GM23338 (cell line): ENCODE results near the gene ACSM4. TPM values are rescaled to one million over a fixed set of nuclear protein-coding genes. Genes with fewer than 3 reads are reported as not detected.
A peak's percentile ranks its signal among the peaks of the same experiment; 100 is the strongest.

Source experiments
- ATAC-seq: fragments of 200-7000 bp; cut with Tn5 transposase; 3 replicates; pipeline ENCODE4 v1.9.1; 2020
- DNase-seq: peaks from one replicate; pipeline ENCODE4 v3.0.0-alpha.2; 2015; ENCODE audit warnings: low spot score
- H2AFZ ChIP-seq: fragments of 200-600 bp; sonication (generic); 2 replicates; pipeline ENCODE4 v1.8.0; 2016; ENCODE audit warnings: antibody characterized with exemption, mild to moderate bottlenecking, moderate library complexity
- H3F3A ChIP-seq: fragments of 200-600 bp; sonication (generic); replicated peaks from 2 replicates; pipeline ENCODE4 v1.8.0; 2017; ENCODE audit warnings: antibody characterized with exemption, mixed run types, low read depth
- H3K27ac ChIP-seq: fragments of 200-600 bp; sonication (generic); 2 replicates; pipeline ENCODE4 v1.6.1; 2016; ENCODE audit warnings: low read depth
- H3K27me3 ChIP-seq: fragments of 200-600 bp; sonication (generic); 2 replicates; pipeline ENCODE4 v1.8.0; 2016; ENCODE audit warnings: mild to moderate bottlenecking, mixed run types, moderate library complexity; ENCODE audit not compliant: insufficient read depth
- H3K36me3 ChIP-seq: fragments of 200-600 bp; sonication (generic); 2 replicates; pipeline ENCODE4 v1.8.0; 2016; ENCODE audit warnings: mild to moderate bottlenecking; ENCODE audit not compliant: insufficient read depth
- H3K4me1 ChIP-seq: fragments of 200-600 bp; sonication (generic); 2 replicates; pipeline ENCODE4 v1.8.0; 2016; ENCODE audit warnings: mild to moderate bottlenecking, moderate library complexity; ENCODE audit not compliant: insufficient read depth
- H3K4me2 ChIP-seq: fragments of 200-600 bp; sonication (generic); 2 replicates; pipeline ENCODE4 v1.7.1; 2017; ENCODE audit warnings: mixed run types
- H3K4me3 ChIP-seq: fragments of 200-600 bp; sonication (generic); 2 replicates; pipeline ENCODE4 v1.6.1; 2016; ENCODE audit warnings: mixed run types
- H3K79me2 ChIP-seq: fragments of 200-600 bp; sonication (generic); replicated peaks from 2 replicates; pipeline ENCODE4 v1.8.0; 2017; ENCODE audit warnings: mild to moderate bottlenecking; ENCODE audit not compliant: insufficient read depth
- H3K9me2 ChIP-seq: fragments of 200-600 bp; sonication (generic); 2 replicates; pipeline ENCODE4 v1.8.0; 2017; ENCODE audit not compliant: insufficient read depth
- H4K20me1 ChIP-seq: fragments of 200-600 bp; sonication (generic); replicated peaks from 2 replicates; pipeline ENCODE4 v1.8.0; 2017; ENCODE audit warnings: mild to moderate bottlenecking; ENCODE audit not compliant: insufficient read depth
- H3K27ac Mint-ChIP-seq: 2 replicates; pipeline ENCODE4 v1.8.0; 2020; ENCODE audit warnings: inconsistent platforms, mild to moderate bottlenecking, moderate library complexity, mixed read lengths
- H3K27me3 Mint-ChIP-seq: 3 replicates; pipeline ENCODE4 v1.8.0; 2022; ENCODE audit warnings: low read depth, mild to moderate bottlenecking, moderate library complexity, mixed read lengths, inconsistent platforms; ENCODE audit not compliant: insufficient read depth, poor library complexity
- H3K36me3 Mint-ChIP-seq: 3 replicates; pipeline ENCODE4 v1.8.0; 2021; ENCODE audit warnings: low read depth, mild to moderate bottlenecking, inconsistent platforms, moderate library complexity, mixed read lengths
- H3K4me1 Mint-ChIP-seq: 3 replicates; pipeline ENCODE4 v1.8.0; 2020; ENCODE audit warnings: mild to moderate bottlenecking, inconsistent platforms, mixed read lengths
- H3K4me3 Mint-ChIP-seq: 3 replicates; pipeline ENCODE4 v1.8.0; 2021; ENCODE audit warnings: moderate library complexity, mild to moderate bottlenecking, inconsistent platforms, mixed read lengths
- H3K9me3 Mint-ChIP-seq: 3 replicates; pipeline ENCODE4 v1.8.0; 2020; ENCODE audit warnings: moderate library complexity, mild to moderate bottlenecking, inconsistent platforms, mixed read lengths
- CTCF ChIP-seq, 2 experiments: fragments of 200-600 bp in 1 of 2; sonication (generic) in 1 of 2; conservative IDR thresholded peaks; 2 replicates each; pipeline versions ENCODE4 v1.5.1 to v1.6.1; 2016 to 2017; ENCODE audit warnings: antibody characterized with exemption in 2 of 2, low read depth in 2 of 2, mild to moderate bottlenecking in 2 of 2, moderate library complexity in 1 of 2
- EZH2phosphoT487 ChIP-seq: fragments of 200-600 bp; sonication (generic); IDR thresholded peaks from one replicate; pipeline ENCODE4 v1.8.1; 2018; ENCODE audit warnings: antibody characterized with exemption; ENCODE audit not compliant: unreplicated experiment
- JUNB ChIP-seq: IDR thresholded peaks from one replicate; pipeline ENCODE4 v1.6.1; 2016; ENCODE audit warnings: antibody characterized with exemption; ENCODE audit not compliant: unreplicated experiment
- NANOG ChIP-seq: IDR thresholded peaks from 2 replicates; pipeline ENCODE4 v1.6.1; 2016; ENCODE audit warnings: antibody characterized with exemption, borderline replicate concordance
- REST ChIP-seq: IDR thresholded peaks from one replicate; pipeline ENCODE4 v1.6.1; 2018; ENCODE audit warnings: antibody characterized with exemption; ENCODE audit not compliant: unreplicated experiment
- ZNF114 ChIP-seq: fragments of 250-450 bp; sonication (Bioruptor Pico); IDR thresholded peaks from 2 replicates; pipeline ENCODE4 v1.5.0; 2020; ENCODE audit warnings: mild to moderate bottlenecking, moderate library complexity
- ZNF462 ChIP-seq: fragments of 250-450 bp; sonication (Bioruptor Pico); IDR thresholded peaks from 2 replicates; pipeline ENCODE4 v1.5.0; 2020; ENCODE audit warnings: mild to moderate bottlenecking, moderate library complexity
- polyA plus RNA-seq: library from polyadenylated mRNA; unstranded; fragments of >200 nt; fragmentation: Nextera tagmentation; extraction: Ambion mirVana; gene quantifications from 2 replicates; pipeline ENCODE4 v1.2.1, GENCODE V29; 2016
- total RNA-seq: library from RNA; depleted of rRNA; stranded (reverse); fragments of >200 nt; shearing (Covaris generic); gene quantifications from 2 replicates; pipeline ENCODE4 v1.2.3, GENCODE V29; 2014

Gene ACSM4
- total and polyA plus RNA-seq, 2 experiments from 2014 or later, result not detected

GRCh38 chr12:7310070-7310469 lies 6.2 kb downstream of the ACSM4 start (continued):
- TF ChIP-seq ZNF462 (CRISPR knock-in tag) (no peak), NANOG (no peak), CTCF (conservative IDR thresholded peaks at IDR 0.05; ENCODE audit: low read depth in 2 of 2) (no peak)

GRCh38 chr12:7319930-7320329 lies 16.1 kb downstream of the ACSM4 start:
- Mint-ChIP-seq H3K27me3 (no peaks in the 10 kb centered on the region), H3K9me3 (peaks cover 9% of the 10 kb centered on the region), H3K27ac (no peak overlapping the region), H3K36me3 (peaks cover 3% of the 10 kb centered on the region), H3K4me3 (no peak overlapping the region), H3K4me1 (no peaks in the 10 kb centered on the region)
- DNase-seq (no peak), ATAC-seq (no peak)
- 0 out of 2 replicates have a peak, but pooled peaks cover 2% of the 10 kb centered on the region for H3K9me2 ChIP-seq
- no peaks in the 10 kb centered on the region for H3F3A ChIP-seq
- H3K36me3 ChIP-seq, result no peaks in the 10 kb centered on the region
- no peak overlapping the region for H3K4me2 ChIP-seq
- H3K4me3 ChIP-seq, result no peak overlapping the region
- no peak overlapping the region for H3K27ac ChIP-seq
- no peaks in the 10 kb centered on the region for H4K20me1 ChIP-seq
- H2AFZ ChIP-seq, result no peak overlapping the region
- H3K27me3 ChIP-seq, result no peaks in the 10 kb centered on the region
- no peaks in the 10 kb centered on the region for H3K79me2 ChIP-seq
- no peaks in the 10 kb centered on the region for H3K4me1 ChIP-seq
- TF ChIP-seq EZH2phosphoT487 (no peak), JUNB (no peak), ZNF114 (CRISPR knock-in tag) (no peak), REST (no peak), NANOG (no peak), CTCF (conservative IDR thresholded peaks at IDR 0.05; ENCODE audit: low read depth in 2 of 2) (peak in 1 of 2 experiments; percentile 37; a peak in 1 of 4 replicates)
